PC-9 (cell line): ENCODE measurements around the gene GALNT2. TPM values are rescaled to one million over a fixed set of nuclear protein-coding genes. Genes with fewer than 3 reads are reported as not detected.

Experiments
- BruUV-seq: library from RNA; stranded (reverse); fragments of 400-500 nt; replicated peaks from 2 replicates; lab custom pipeline; 2021; lab: Mats Ljungman, UMichigan
- CTCF ChIA-PET: fragments of 300-600 bp; sonication (Branson Sonifier 250); formaldehyde crosslinking; loops from one replicate; lab custom pipeline; 2022; ENCODE audit warnings: antibody characterized with exemption; lab: Charles Lee
- POLR2A ChIA-PET: fragments of 300-600 bp; sonication (Branson Sonifier 250); formaldehyde crosslinking; loops from one replicate; lab custom pipeline; 2022; ENCODE audit warnings: antibody characterized with exemption; ENCODE audit not compliant: unreplicated experiment; lab: Charles Lee
- DNase-seq, 2 experiments: peaks; one replicate each; pipeline versions ENCODE4 v3.0.0 to v3.0.0-alpha.2; 2015 to 2022; ENCODE audit warnings: mixed read lengths in 1 of 2
- H2AFZ ChIP-seq: fragments of 200-600 bp; sonication (generic); 2 replicates; pipeline ENCODE4 v1.8.1; 2017; ENCODE audit warnings: antibody characterized with exemption
- H3F3A ChIP-seq: fragments of 200-600 bp; sonication (generic); 2 replicates; pipeline ENCODE4 v1.8.1; 2017; ENCODE audit warnings: antibody characterized with exemption, mild to moderate bottlenecking, low read depth; ENCODE audit not compliant: insufficient read depth
- H3K27ac ChIP-seq: fragments of 200-600 bp; sonication (generic); 2 replicates; pipeline ENCODE4 v1.6.1; 2016; ENCODE audit warnings: mixed run types
- H3K27me3 ChIP-seq: fragments of 200-600 bp; sonication (generic); 2 replicates; pipeline ENCODE4 v1.6.1; 2016; ENCODE audit warnings: low read depth, mixed run types; ENCODE audit not compliant: insufficient read depth
- H3K36me3 ChIP-seq: fragments of 200-600 bp; sonication (generic); 2 replicates; pipeline ENCODE4 v1.6.1; 2016; ENCODE audit warnings: low read depth, mixed run types
- H3K4me1 ChIP-seq: fragments of 200-600 bp; sonication (generic); replicated peaks from 2 replicates; pipeline ENCODE4 v1.6.1; 2016; ENCODE audit warnings: mixed run types; ENCODE audit not compliant: insufficient read depth
- H3K4me2 ChIP-seq: fragments of 200-600 bp; sonication (generic); 2 replicates; pipeline ENCODE4 v1.6.1; 2017; ENCODE audit warnings: mixed run types
- H3K4me3 ChIP-seq: fragments of 200-600 bp; sonication (generic); 2 replicates; pipeline ENCODE4 v1.6.1; 2016; ENCODE audit warnings: mixed run types
- H3K79me2 ChIP-seq: fragments of 200-600 bp; sonication (generic); 2 replicates; pipeline ENCODE4 v1.6.1; 2017; ENCODE audit warnings: low read depth, mixed run types
- H3K9me2 ChIP-seq: fragments of 200-600 bp; sonication (generic); 2 replicates; pipeline ENCODE4 v1.8.1; 2017; ENCODE audit warnings: mild to moderate bottlenecking; ENCODE audit not compliant: insufficient read depth
- H3K9me3 ChIP-seq: fragments of 200-600 bp; sonication (generic); 2 replicates; pipeline ENCODE4 v1.8.1; 2016; ENCODE audit warnings: low read depth; ENCODE audit not compliant: insufficient read depth
- H4K20me1 ChIP-seq: fragments of 200-600 bp; sonication (generic); 2 replicates; pipeline ENCODE4 v1.8.1; 2017; ENCODE audit not compliant: insufficient read depth
- EZH2 ChIP-seq: fragments of 200-600 bp; sonication (generic); IDR thresholded peaks from 2 replicates; pipeline ENCODE4 v1.8.0; 2017; ENCODE audit warnings: antibody characterized with exemption, low read depth
- intact Hi-C: fragments of 100-400 bp; cut with micrococcal nuclease; formaldehyde crosslinking; loops from one replicate; pipeline ENCODE4 v1.10.0; 2022; ENCODE audit not compliant: unreplicated experiment
- total RNA-seq: library from RNA; stranded (reverse); gene quantifications from 2 replicates; pipeline ENCODE4 v1.2.3, GENCODE V29; 2021
- TF ChIP-seq, protein P1 (sequence below): fragments of 200-600 bp; sonication (generic); conservative IDR thresholded peaks from 2 replicates; pipeline ENCODE4 v1.6.1; 2017; ENCODE audit warnings: mixed run types, antibody characterized with exemption, mild to moderate bottlenecking, moderate library complexity

The GALNT2 gene
- total RNA-seq, 1 experiment from 2014 or later = 121 TPM

DNA sequence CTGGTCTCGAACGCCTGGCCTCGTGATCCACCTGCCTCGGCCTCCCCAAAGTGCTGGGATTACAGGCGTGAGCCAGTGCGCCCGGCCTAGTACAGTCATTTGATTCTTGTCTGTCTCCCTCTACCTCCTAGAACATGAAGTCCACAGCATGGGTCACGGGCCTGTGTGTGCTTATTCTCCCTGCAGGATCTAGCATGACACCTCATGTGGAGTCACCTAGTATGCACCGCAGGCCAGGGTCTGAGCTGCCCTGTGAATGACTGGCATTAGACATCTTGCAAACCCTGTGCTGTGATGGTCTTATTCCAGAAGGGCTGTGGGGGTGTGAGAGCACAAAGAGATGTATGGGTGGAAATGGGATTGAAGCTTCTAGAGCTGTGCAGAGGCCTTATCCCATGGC lies 133.2 kb downstream of the GALNT2 start:
- Histone ChIP-seq H3K4me1 (peaks cover 14% of the 10 kb centered on the region), H3K79me2 (no peaks in the 10 kb centered on the region), H3K9me3 (no peaks in the 10 kb centered on the region), H3K27ac (no peak overlapping the region), H3K4me2 (no peak overlapping the region), H3K36me3 (no peaks in the 10 kb centered on the region), H3K4me3 (no peak overlapping the region), H3K27me3 (no peaks in the 10 kb centered on the region), H4K20me1 (no peaks in the 10 kb centered on the region), H3K9me2 (no peaks in the 10 kb centered on the region), H2AFZ (no peak overlapping the region), H3F3A (peaks cover 5% of the 10 kb centered on the region; the same call in 1 of the 2 replicates)
- no peak for TF ChIP-seq EZH2
- TF ChIP-seq, protein P1, sequence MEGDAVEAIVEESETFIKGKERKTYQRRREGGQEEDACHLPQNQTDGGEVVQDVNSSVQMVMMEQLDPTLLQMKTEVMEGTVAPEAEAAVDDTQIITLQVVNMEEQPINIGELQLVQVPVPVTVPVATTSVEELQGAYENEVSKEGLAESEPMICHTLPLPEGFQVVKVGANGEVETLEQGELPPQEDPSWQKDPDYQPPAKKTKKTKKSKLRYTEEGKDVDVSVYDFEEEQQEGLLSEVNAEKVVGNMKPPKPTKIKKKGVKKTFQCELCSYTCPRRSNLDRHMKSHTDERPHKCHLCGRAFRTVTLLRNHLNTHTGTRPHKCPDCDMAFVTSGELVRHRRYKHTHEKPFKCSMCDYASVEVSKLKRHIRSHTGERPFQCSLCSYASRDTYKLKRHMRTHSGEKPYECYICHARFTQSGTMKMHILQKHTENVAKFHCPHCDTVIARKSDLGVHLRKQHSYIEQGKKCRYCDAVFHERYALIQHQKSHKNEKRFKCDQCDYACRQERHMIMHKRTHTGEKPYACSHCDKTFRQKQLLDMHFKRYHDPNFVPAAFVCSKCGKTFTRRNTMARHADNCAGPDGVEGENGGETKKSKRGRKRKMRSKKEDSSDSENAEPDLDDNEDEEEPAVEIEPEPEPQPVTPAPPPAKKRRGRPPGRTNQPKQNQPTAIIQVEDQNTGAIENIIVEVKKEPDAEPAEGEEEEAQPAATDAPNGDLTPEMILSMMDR = no peak
- POLR2A ChIA-PET = no interaction called here
- no TSS peak for BruUV-seq
- intact Hi-C loops = loop anchor here (5.0 kb wide), 1 partner anchor 133 kb away; the partner anchor contains the start of gene GALNT2
- no peak for DNase-seq
- CTCF ChIA-PET = no interaction called here

DNA sequence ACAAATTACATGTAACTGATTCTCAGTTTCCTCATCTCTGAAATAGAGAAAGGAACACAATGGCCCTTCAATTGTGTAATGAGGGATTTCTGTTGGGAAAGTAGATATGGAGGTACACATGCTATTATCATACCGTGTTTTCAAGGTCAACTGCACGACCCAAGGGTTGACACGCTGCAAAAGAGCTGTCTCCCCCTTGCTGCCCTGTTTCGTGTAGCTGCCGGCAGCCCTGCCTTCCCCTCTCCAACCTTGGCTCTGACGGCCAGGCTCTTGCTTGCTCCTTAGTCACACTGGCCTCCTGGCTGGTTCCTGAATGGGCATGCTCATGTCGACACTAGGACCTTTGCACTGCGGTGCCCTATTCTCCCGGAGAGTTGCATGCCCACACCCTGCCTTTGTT lies 134.4 kb downstream of the GALNT2 start:
- Histone ChIP-seq H3K9me2 (no peaks in the 10 kb centered on the region), H3K36me3 (no peaks in the 10 kb centered on the region), H3F3A (peaks cover 5% of the 10 kb centered on the region; the same call in 1 of the 2 replicates), H3K27me3 (no peaks in the 10 kb centered on the region), H2AFZ (no peak overlapping the region), H4K20me1 (no peaks in the 10 kb centered on the region), H3K4me2 (no peak overlapping the region), H3K9me3 (no peaks in the 10 kb centered on the region), H3K4me3 (no peak overlapping the region), H3K4me1 (peaks cover 18% of the 10 kb centered on the region), H3K79me2 (no peaks in the 10 kb centered on the region), H3K27ac (no peak overlapping the region)
- BruUV-seq = no TSS peak
- no peak for TF ChIP-seq EZH2
- TF ChIP-seq, protein P1 = no peak
- POLR2A ChIA-PET = no interaction called here
- intact Hi-C loops = loop anchor here (5.0 kb wide), 1 partner anchor 134 kb away; the partner anchor contains the start of gene GALNT2
- CTCF ChIA-PET = no interaction called here
- DNase-seq = no peak

DNA sequence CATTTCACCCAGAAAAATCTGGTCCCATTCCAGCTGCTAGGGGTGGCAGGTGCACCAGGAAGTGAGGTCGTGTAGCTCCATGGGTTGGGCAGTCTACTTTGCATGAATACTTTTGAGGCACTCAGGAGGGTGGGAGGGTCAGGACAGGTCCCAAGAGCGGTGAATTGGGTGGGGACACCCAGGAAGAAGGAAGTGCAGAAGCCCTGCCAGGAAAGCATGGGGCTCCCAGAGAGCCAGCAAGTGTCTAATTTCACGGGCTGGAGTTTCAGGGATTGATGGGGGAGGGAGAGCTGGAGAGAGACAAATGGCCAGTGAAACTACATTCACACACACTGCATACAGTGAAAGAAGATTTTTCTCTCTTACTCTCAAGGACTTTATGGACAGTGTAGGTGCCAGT lies 137.8 kb downstream of the GALNT2 start:
- TF ChIP-seq, protein P1 = no peak
- TF ChIP-seq EZH2 = no peak
- no peak overlapping the region for H3K4me3 ChIP-seq
- no peak overlapping the region for H2AFZ ChIP-seq
- no peaks in the 10 kb centered on the region for H3K27me3 ChIP-seq
- peaks cover 5% of the 10 kb centered on the region; the same call in 1 of the 2 replicates for H3F3A ChIP-seq
- ChIA-PET CTCF (interaction anchor here (1.0 kb wide), 1 partner anchor 100 kb away, joined by 3 read pairs; no protein-coding TSS in a partner anchor), POLR2A (interaction anchor here (0.5 to 0.6 kb wide), 2 partner anchors 30 to 38 kb away, joined by 3 to 9 read pairs; no protein-coding TSS in a partner anchor)
- H4K20me1 ChIP-seq = no peaks in the 10 kb centered on the region
- peak; percentile 84 to 87 for DNase-seq
- H3K9me2 ChIP-seq = no peaks in the 10 kb centered on the region
- peak overlapping the region; percentile 46 for H3K4me2 ChIP-seq
- no peaks in the 10 kb centered on the region for H3K79me2 ChIP-seq
- H3K4me1 ChIP-seq = peaks cover 18% of the 10 kb centered on the region
- H3K36me3 ChIP-seq = no peaks in the 10 kb centered on the region
- intact Hi-C loops = loop anchor here (2.0 to 5.0 kb wide), 3 partner anchors 26 to 138 kb away; partner anchors contain the start of gene GALNT2
- H3K9me3 ChIP-seq = no peaks in the 10 kb centered on the region
- no TSS peak for BruUV-seq
- peak overlapping the region; percentile 76 for H3K27ac ChIP-seq
